AG04449 (cell line): ENCODE data around the gene GGCX.
"Not testable (repeated sequence)": the region's sequence is repeated elsewhere in the genome, so short reads cannot be mapped to it uniquely, and the experiment has no call there.

ENCODE experiments used
- CTCF ChIA-PET: fragments of 350-600 bp; formaldehyde crosslinking; extraction: SDS; loops from one replicate; lab custom pipeline; 2021; ENCODE audit warnings: antibody characterized with exemption; lab: Yijun Ruan, JAX
- POLR2A ChIA-PET: fragments of 400-600, 350-600 bp; formaldehyde crosslinking; extraction: SDS; loops from one replicate; lab custom pipeline; 2020; ENCODE audit warnings: antibody characterized with exemption, inconsistent platforms; lab: Yijun Ruan, JAX
- DNase-seq: peaks from one replicate; pipeline ENCODE4 v3.0.0-alpha.2; 2010; ENCODE audit warnings: low read depth, low spot score
- H3K4me3 ChIP-seq: 2 replicates; pipeline ENCODE4 v1.5.1; 2011; ENCODE audit warnings: low read depth, mild to moderate bottlenecking, control low read depth, low read length
- TF ChIP-seq, protein P1 (sequence below): IDR thresholded peaks from one replicate; pipeline ENCODE4 v1.5.1; 2011; ENCODE audit warnings: mild to moderate bottlenecking, moderate library complexity, low read length, control low read depth, inconsistent platforms; ENCODE audit not compliant: insufficient read depth; ENCODE audit errors: missing control alignments

The GGCX gene

DNA sequence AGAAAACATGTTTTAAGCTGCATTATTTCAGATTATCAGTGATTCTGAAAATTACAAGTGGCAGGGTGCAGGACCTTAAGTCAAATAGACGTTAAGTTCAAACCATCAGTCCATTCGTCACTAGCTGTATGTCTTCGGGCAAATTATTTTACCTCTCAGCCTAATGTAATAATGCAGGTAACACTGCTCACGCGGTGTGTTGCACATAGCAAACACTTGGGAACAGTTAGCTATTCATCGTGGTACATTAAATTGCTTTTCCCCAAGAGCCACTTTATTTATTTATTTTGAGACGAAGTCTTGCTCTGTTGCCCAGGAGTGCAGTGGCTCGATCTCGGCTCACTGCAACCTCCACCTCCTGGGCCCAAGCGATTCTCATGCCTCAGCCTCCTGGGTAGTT lies 12.2 kb downstream of the GGCX start:
- POLR2A ChIA-PET: interaction anchor here (0.5 to 4.3 kb wide), 10 partner anchors 9 to 221 kb away, joined by 3 to 98 read pairs (median 5); partner anchors contain the start of genes ELMOD3, GGCX, MAT2A and RETSAT
- CTCF ChIA-PET: interaction anchor here (1.1 to 30.0 kb wide), 6 partner anchors 9 to 249 kb away, joined by 3 to 922 read pairs (median 31); partner anchors contain the start of genes GGCX, MAT2A, SH2D6 and TGOLN2
- TF ChIP-seq, protein P1, sequence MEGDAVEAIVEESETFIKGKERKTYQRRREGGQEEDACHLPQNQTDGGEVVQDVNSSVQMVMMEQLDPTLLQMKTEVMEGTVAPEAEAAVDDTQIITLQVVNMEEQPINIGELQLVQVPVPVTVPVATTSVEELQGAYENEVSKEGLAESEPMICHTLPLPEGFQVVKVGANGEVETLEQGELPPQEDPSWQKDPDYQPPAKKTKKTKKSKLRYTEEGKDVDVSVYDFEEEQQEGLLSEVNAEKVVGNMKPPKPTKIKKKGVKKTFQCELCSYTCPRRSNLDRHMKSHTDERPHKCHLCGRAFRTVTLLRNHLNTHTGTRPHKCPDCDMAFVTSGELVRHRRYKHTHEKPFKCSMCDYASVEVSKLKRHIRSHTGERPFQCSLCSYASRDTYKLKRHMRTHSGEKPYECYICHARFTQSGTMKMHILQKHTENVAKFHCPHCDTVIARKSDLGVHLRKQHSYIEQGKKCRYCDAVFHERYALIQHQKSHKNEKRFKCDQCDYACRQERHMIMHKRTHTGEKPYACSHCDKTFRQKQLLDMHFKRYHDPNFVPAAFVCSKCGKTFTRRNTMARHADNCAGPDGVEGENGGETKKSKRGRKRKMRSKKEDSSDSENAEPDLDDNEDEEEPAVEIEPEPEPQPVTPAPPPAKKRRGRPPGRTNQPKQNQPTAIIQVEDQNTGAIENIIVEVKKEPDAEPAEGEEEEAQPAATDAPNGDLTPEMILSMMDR: no peak
- no peak for DNase-seq
- no peak overlapping the region for H3K4me3 ChIP-seq

DNA sequence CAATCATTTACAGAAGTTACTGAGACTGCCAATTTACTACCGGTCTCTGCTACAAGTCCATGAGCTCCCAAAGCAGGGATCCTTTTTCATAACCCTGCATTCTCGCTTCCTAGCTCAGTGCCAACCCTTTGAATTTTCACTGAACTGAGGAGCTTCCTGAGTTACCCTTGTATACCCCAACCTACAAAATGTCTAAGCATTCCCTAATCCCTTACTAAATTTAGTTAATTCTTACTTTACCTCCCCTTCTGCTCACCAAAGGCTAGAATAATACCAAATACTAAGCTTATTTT lies 12.7 kb downstream of the GGCX start:
- ChIA-PET POLR2A (interaction anchor here (0.5 to 4.3 kb wide), 7 partner anchors 8 to 221 kb away, joined by 3 to 98 read pairs (median 5); partner anchors contain the start of genes ELMOD3, GGCX, MAT2A and RETSAT), CTCF (interaction anchor here (0.8 to 30.0 kb wide), 5 partner anchors 8 to 116 kb away, joined by 3 to 922 read pairs (median 47); partner anchors contain the start of genes GGCX, MAT2A and SH2D6)
- DNase-seq: no peak
- TF ChIP-seq, protein P1: no peak
- H3K4me3 ChIP-seq: no peak overlapping the region

DNA sequence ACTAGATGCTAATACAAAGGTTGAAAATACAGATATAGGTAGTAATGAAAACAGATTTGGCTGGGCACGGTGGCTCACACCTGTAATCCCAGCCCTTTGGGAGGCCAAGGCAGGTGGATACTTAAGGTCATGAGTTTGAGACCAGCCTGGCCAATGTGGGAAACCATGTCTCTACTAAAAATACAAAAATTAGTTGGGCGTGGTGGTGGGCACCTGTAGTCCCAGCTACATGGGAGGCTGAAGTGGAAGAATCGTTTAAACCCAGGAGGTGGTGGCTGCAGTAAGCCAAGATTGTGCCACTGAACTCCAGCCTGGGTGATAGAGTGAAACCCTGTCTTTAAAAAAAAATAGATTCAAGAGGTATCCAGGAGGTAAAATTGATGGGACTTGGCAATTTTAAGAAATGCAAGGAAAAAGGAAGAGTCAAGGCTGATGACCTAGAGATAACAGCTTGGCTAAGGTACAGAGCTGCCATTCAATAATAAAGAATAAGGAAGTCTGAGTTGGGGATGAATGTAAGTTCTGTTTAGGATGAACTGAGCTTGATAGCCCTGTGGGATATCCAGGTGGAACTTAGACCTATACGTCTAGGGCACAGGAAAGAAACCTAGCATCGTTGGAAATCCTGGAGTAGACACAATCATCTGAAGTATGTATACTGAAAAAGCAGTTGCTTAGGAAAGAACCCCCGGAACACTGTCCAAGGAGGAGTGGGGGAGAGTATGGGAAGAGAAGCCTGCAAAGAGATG lies 13.3 kb downstream of the GGCX start:
- TF ChIP-seq, protein P1: no peak
- ChIA-PET CTCF (interaction anchor here (0.8 to 30.0 kb wide), 5 partner anchors 8 to 115 kb away, joined by 3 to 922 read pairs (median 47); partner anchors contain the start of genes GGCX, MAT2A and SH2D6), POLR2A (interaction anchor here (1.2 to 4.3 kb wide), 5 partner anchors 8 to 220 kb away, joined by 4 to 98 read pairs (median 8); partner anchors contain the start of genes GGCX, MAT2A, SH2D6 and TGOLN2)
- no peak overlapping the region for H3K4me3 ChIP-seq
- DNase-seq: no peak

DNA sequence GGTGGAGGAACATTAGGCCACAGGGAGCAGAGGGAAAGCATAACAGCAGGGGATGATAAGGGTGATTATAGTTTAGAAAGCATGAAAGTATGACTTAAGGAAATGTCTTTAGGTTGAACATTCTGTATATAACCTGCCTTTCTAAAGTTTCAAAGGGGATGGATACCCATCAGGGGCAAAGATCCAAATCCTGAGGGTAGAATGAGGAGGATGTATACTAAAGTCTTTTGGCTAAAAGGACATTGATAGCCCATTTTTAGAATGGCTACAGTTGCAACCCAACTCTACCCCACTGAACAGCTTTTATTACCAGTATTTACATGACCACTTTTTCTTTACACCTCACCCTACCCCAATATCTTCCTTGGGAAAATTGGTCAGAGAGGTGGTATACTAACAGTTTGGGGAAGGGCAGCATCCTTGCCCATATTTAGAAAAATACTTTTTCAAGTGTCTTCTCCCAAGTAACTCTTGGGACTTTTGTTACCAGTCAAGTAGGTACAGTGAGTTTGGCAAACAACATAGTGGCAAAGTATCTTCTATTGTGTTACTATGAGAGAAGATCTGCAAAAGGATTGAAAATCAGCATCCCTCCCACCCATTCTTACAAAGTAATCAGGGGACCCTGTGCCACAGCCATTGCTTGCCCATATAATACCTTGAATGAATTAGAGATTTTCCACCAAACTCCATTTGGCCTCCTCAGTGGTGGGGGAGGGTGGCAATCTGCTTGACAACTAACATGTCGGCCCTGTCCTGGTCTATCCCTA lies 14.0 kb downstream of the GGCX start:
- no peak for DNase-seq
- TF ChIP-seq, protein P1: no peak
- no peak overlapping the region for H3K4me3 ChIP-seq
- POLR2A ChIA-PET: interaction anchor here (0.9 to 4.2 kb wide), 4 partner anchors 7 to 127 kb away, joined by 3 to 98 read pairs (median 12); partner anchors contain the start of genes MAT2A and SH2D6
- CTCF ChIA-PET: interaction anchor here (2.2 to 30.0 kb wide), 2 partner anchors 8 to 114 kb away, joined by 13 to 922 read pairs; partner anchors contain the start of gene SH2D6

DNA sequence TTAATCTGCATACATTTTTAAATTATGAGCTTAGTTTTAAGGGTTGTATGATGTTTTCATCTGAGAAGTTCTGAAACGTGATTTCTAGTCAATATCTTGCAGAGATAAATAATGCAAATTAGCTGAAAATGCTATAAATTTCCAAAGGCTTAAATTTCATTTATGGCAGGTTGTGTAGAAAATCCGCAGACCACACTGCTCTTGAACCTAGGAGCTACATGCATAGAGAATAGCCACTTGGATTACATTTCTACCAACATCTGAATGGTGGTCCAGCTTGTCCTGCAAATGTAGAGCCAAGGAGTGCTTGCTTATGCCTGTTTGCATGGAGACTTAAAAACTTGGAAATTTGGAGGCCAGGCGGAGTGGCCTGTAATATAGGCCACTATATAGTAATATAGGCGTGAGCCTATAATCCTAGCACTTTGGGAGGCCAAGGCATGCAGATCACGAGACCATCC lies 15.5 kb downstream of the GGCX start:
- no peak overlapping the region for H3K4me3 ChIP-seq
- no peak for DNase-seq
- TF ChIP-seq, protein P1: no peak
- ChIA-PET CTCF (interaction anchor here (0.7 to 30.0 kb wide), 5 partner anchors 9 to 113 kb away, joined by 3 to 922 read pairs (median 3); partner anchors contain the start of gene SH2D6), POLR2A (interaction anchor here (0.5 to 2.2 kb wide), 7 partner anchors 15 to 164 kb away, joined by 3 to 21 read pairs (median 4); partner anchors contain the start of genes GGCX and SH2D6)

DNA sequence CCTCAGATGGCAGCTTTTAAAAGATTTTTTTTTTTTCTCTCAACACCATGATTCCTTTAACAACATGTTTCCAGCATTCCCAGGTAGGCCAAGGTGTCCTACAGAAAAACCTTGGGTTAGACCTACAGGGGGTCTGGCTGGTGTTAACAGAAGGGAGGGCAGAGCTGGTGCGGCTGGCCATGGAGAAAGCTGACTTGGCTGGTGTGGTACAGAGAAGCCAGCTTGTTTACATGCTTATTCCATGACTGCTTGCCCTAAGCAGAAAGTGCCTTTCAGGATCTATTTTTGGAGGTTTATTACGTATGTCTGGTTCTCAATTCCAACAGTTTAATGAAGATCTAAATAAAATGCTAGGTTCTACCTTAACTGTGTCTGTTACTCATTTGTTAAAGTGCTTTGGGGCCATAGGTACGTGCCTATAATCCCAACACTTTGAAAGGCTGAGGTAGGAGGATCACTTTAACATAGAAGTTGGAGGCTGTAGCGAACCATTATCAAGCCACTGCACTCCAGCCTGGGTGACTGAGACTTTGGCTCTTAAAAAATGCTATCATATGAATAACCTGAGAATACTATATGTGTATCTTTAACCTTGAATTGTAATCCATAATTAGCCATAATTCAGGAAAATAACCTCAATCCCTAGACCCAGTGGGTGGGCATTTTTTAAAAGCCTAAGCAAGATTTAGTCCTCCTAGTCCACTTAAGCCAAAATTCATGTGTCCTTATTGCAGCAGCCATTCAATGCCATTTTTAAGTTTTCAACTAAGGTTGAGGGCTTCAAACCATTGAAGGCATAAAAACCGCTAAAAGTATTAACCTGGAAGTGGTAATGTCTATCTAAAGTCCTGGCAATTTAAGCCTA lies 16.1 kb downstream of the GGCX start:
- CTCF ChIA-PET: interaction anchor here (0.7 to 30.0 kb wide), 5 partner anchors 10 to 112 kb away, joined by 3 to 922 read pairs (median 3); partner anchors contain the start of gene SH2D6

DNA sequence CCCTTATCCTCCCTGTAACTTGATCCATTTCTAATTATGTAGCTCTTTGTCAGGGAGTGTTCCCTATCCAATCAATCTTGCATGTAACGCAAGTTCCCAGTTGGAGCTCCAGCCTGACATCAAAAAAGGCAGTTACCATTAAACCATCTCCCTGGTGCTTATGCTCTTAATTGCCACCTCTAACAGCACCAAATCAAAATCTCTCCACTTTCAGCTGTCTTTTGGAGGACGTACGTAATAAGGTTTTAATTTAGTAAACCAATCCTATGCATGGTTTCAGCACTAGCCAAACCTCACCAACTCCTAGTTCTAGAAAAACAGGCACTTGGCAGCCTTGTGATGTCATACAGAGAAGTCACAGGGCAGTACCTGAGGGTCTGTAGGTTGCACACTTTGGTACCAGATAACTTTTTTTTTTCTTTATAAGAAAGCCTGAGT lies 17.0 kb downstream of the GGCX start:
- POLR2A ChIA-PET: interaction anchor here (0.8 to 3.0 kb wide), 5 partner anchors 40 to 190 kb away, joined by 3 to 9 read pairs (median 4); partner anchors contain the start of genes RETSAT and SH2D6
- CTCF ChIA-PET: interaction anchor here (8.6 to 30.0 kb wide), 2 partner anchors 7 to 111 kb away, joined by 104 to 922 read pairs; partner anchors contain the start of gene SH2D6
- not testable (repeated sequence) for DNase-seq, H3K4me3 ChIP-seq

More for the DNA sequence above, 16.1 kb downstream of the GGCX start:
- not testable (repeated sequence) for H3K4me3 ChIP-seq, DNase-seq
- POLR2A ChIA-PET: interaction anchor here (0.5 to 3.0 kb wide), 10 partner anchors 16 to 191 kb away, joined by 3 to 21 read pairs (median 4); partner anchors contain the start of genes GGCX, RETSAT and SH2D6
